Fibroblast of skin of left quadriceps (primary cell): Measurements from ENCODE around the gene RASSF3.
"Not testable (repeated sequence)": the region's sequence is repeated elsewhere in the genome, so short reads cannot be mapped to it uniquely, and the experiment has no call there.

Experiments
- DNase-seq, 2 experiments: peaks; one replicate each; pipeline ENCODE4 v3.0.0-alpha.2; 2013; ENCODE audit warnings: low read depth in 2 of 2

The RASSF3 gene

DNA sequence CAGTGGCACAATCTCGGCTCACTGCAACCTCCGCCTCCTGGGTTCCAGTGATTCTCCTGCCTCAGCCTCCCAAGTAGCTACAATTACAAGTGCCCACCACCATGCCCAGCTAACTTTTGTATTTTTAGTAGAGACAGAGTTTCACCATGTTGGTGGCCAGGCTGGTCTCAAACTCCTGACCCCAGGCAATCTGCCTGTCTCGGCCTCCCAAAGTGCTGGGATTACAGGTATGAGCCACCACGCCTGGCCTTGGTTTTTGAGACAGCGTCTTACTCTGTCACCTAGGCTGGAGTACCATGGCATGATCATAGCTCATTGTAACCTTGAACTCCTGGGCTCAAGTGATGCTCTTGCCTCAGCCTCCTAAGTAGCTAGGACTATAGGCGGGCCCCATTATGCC, 79.9 kb downstream of the RASSF3 start:
- not testable (repeated sequence) for DNase-seq

DNA sequence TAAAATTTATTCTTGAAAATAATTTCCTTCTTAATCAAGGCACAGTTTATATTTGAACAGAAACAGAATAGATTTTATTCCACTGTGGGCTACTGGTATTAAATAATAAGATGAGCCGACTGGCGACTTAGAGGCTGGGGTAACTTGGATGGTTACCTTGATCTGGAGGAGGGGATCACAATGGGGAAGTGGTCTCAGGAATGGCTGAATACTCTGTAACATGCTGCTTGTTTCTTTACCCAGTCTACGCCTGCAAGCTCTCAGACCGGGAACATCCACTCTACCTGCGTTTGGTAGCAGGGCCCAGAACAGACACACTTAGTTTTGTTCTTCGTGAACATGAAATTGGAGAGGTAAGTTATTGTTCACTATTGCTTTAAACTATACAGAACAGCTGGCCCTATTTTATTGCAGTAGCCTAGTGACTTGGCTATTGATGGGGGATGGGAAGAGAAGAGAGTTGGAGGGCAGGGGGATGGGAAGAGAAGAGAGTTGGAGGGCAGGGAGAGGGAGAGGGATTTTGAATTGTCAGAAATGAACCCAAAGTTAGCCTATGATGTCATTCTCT, 81.0 kb downstream of the RASSF3 start:
- no peak for DNase-seq

DNA sequence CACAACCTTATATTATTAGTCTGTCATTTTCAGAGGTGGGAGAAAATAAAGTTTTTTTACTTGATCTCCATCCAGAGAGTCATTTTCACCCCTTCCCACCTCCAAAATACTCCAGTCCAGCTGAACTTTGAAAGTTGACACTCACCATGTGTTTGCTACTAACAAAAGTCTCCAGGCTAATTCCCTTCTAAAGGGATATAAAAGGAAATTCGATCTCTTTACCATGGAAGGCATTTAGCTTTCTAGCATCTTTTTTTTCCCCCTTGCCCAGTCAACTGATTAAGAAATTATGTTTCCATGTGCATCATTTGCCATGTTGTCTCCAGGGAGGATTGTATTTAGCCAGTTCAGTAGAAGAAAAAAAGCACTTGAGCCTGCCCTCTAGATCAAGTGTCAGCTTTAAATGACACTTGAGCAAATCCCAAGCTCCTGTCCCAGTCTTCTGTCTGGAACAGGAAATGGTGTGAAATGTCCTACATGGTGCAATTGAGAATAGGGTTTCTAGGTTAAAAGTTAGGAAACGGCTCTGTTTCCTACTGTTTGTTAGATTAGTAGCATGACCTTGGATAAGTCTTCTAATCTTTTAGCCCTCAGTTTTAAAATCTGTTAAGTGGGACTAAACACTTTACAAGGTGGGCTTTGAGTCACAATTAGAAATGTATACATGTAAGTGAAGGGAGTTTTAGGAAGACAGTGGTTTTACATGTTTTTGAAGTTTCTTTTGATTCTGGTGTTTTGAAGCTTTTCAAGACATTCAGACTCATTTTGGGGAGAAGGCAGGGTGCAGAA, 81.7 kb downstream of the RASSF3 start:
- peak; percentile 20 to 23 for DNase-seq

DNA sequence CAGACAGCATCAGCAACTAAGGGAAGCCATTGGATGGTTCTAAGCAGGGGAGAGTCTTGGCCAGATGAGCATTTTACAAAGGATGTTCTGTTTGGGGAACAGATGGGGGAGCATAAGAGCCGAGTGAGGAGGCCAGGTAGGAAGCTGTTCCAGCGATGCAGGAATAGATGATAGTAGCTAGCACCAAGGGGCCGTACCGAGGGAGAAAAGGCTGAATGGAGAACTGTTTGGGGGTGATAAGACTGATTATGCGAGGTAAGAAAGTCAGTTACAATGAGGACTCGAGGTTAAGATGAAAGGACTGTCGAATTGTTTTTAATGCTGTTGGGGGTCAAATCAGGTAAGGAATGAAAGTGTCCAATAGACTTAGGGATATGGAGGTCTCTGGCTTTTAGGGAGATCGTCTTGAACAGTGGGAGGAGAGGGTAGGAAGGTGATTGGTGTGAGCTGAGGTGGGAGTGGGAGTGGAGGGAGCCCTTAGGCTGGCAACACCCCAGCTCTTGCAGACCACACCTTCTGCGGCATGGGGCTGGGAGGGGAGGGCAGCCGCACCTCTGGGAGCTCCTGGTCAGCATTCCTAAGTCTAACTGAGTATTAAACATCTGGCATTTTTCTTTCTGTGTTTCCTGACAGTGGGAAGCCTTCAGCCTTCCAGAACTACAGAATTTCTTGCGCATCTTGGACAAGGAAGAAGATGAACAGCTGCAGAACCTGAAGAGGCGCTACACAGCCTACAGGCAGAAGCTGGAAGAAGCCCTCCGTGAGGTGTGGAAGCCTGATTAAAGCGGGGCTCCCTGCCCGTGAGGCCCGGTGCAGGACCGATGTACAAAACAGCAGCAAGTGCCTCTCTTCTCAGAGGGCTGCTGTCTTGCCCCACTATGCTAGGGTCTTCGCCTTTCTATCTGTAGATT, 84.1 kb downstream of the RASSF3 start:
- DNase-seq, result no peak

DNA sequence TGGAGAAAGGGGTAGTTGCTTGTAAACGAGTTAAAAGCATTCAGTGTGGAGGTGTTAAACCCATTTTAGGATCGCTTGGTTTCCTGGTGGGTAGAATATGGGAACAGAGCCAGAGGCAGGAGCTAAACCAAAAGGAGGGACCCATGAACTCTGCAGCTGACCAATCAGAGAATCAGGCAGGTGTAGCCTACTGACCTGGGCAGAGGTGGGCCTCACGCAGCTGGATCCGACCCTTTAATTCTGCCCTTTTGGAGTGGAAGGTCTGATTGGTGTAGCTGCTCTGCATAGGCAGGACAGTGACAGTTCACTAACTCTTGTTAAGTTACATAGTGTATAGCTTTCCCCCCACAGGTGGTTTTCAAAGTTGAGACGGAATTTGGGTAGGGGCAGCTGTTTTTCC, 85.3 kb downstream of the RASSF3 start:
- no peak for DNase-seq

DNA sequence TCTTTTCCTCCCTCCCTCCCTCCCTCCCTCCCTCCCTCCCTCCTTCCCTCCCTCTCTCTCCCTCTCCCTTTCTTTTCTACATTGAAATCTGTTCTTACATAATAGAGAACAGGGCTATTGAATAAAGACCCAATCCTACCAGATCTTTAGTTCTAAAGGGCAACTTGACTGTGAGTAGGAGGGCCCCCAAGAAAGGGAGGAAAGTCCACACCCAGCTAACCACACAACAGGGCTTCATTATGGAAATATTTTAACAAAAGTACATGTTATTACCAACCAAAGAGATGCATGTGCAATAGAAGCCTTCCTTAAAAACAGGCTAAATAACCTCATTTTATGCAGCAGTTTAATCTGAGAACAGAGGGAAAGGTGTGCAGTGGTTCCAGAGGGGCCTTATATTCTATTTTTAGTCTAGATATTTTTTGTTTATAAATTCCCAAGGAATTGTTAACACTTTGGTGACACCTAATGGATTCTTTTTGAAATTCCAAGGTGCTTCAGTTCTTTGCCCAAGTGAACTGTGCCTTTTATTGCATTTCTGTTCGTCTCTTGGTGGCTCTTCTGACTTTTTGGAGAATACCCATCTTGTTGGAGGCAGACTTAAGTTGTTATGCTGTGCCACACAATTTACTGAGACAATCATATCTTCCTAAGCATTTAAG, 85.9 kb downstream of the RASSF3 start:
- peak in 1 of 2 experiments; percentile 20 for DNase-seq

DNA sequence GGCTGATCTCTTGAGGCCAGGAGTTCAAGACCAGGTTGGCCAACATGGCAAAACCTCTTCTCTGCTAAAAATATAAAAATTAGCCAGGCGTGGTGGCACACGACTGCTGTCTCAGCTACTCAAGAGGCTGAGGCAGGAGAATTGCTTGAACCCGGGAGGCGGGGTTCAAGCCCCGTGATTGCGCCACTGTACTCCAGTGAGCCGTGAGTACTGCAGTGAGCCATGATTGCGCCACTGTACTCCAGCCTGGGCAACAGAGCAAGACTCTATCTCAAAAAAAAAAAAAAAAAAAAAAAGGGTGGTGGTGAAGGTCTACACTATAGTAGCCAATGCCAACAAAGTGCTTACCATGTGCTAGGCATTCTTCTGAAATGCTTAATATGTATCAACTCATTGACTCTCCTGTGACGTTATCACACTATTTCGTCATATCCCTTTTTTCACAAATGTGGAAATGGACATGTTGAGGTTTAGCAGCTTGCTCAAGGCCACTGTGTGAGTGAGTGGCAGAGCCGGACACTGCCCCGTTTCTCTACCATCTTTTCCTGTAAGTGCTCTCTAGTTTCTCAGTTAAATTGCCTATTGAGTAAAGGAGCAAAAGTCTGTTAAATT, 89.3 kb downstream of the RASSF3 start:
- DNase-seq, result no peak

DNA sequence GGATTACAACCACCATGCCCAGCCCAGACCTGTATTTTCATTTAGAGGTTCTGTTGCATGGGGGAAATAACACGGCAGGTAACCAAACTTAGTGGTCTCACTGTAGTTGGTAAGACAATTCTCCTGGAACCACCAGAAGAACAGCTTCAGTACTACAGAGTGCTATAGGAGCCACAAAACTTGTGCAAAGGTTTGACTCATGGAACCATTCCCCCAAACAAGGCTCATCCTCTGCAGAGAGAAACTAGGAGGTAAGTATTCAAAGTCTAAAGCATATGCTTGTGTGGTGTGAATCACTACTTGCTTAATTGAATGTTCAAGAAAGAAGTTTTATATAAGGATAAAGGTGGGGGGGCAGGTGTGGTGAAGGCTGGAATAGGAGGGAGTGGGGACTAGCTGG, 90.2 kb downstream of the RASSF3 start:
- no peak for DNase-seq

DNA sequence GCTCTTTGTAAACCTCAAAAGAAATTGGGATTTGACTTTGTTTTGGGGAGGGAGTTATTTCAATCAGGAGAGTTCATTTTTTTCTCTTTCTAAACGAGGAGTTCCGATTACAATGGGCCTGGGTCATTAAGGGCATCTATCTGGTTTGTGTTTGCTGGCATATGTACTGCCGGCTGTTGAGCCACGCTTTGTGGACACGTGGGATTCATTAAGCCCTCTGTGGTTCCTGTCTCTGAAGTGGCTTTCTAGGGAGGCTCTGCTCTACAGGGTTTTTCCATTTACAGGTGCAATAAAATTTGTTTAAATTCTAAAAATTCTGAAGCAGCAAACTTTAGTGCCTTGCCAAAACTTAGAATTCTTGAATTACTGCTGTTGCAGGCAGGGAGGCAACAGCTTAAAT, 91.0 kb downstream of the RASSF3 start:
- no peak for DNase-seq

DNA sequence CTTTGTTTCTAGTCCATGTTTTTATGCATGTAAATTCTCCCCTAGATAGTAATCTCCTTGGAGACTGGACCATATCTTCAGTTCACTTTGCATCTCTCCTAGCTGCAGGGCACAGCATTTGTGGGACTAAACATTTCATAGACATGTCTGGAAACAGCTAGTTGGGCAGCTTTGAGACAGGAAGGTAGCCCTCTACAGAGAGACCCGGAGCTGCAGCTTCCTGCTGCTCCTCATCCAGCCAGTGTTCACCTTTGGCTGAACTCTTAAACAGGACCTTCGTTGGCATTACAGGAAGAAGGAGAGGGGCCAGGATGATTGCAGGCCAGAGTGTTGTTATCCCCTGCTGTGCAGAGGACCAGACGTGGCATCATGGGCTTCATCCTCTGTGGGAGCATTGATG, 96.0 kb downstream of the RASSF3 start:
- DNase-seq, result no peak

DNA sequence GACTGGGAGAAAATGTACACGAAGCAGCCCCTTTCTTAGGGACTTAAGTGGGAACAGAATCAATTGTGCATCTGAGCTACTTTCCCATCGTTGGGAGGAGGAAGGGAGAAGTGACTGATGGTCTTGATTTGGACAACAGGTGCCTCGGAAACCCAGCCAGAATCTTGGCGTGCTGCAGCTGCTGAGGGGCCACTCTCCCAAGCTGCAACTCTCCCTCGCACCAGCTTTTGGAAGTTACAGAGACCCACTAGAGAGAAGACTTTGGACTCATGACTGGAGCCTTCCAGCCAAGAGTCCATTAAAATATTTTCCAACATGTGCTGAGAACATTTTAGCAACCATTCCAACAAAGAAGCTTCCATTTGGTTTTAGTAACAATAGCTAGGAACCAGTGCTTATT, 96.6 kb downstream of the RASSF3 start:
- no peak for DNase-seq

DNA sequence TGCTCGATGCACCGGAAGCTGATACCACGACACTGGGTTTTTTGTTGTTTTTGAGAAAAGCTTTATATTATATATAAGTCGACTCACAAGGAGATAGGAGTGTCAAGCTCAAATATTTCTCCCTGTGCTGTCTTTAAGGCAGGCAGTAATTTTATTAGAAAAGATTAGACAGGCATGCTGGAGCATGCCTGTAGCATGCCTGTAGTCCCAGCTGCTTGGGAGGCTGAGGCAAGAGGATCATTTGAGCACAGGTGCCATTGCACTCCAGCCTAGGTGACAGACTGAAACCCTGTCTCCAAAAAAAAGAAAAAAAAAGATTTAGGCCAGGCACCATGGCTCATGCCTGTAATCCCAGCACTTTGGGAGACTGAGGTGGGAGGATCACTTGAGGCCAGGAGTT, 97.1 kb downstream of the RASSF3 start:
- no peak for DNase-seq

DNA sequence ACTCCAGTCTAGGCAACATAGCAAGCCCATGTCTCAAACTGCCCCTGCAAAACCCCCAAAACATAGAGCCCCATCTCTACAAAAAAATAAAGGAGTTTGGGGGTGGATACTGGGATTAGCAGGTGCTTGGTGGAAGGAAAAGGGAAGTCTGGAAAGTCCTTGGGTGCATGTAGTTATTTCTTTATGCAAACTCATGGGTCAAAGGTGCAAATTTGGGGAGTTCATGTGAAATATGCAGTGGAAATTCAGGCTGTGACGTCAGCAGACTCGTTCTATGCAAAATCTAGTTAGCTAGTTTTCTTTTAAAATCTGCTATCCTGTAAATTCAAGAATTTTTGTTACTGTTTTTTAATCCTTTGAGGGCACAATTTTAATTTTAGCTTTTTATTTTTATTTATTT, 97.6 kb downstream of the RASSF3 start:
- DNase-seq, result no peak

DNA sequence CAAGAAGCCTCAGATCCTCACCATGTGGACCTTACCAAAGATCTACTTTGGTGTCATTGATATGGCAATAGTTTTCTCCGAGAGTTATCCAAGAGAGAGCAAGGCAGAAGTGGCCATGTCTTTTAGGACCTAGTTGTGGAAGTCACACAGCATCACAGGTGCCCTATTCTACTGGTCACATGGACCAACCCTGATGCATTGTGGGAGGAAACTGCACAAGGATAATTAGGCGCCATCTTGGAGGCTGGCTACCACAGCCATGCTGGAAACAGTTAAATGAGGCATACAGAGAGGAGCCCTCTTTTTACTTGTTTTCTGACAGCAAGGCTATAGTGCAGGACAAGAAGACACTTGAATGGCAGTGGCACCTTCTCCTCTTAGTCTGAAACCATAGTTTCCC, 99.1 kb downstream of the RASSF3 start:
- DNase-seq, result no peak

DNA sequence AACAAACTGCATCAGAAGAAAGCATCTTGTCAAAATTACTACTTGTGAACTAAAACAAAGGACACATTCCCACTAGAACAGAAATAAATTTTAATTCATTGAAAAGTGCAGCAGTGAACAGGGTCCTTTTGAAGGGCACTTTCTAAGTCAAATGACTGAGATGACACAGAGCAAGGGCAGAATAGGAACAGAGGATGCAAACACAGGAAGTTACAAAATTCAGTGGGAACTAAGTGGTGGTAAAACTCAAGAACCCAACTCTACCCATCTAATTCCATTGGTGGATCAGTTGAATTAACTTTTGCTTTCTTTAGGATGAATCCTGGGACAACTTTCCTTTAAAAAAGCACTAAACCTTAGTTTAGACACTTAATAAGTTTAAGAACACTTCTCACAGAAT, 103.1 kb downstream of the RASSF3 start:
- no peak for DNase-seq

DNA sequence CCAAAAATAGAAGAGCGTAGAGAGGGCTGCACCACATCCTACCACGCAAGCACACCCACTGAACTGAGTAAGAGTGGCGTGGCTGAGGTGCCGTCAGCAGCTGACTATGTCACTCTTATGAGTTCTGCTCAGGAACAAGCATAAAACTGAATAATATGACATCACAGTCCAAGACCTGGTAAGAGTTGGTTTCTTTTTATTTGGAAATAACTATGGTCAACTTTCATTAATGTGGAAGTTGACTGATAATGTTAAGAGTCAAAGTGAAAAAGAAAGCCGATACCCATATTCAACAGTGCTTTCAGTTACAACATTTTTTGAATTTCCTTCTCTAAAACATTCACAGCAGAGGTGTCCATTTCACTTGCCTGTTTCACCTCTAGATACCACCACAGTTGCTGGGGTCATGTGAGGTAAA, 104.3 kb downstream of the RASSF3 start:
- no peak for DNase-seq

DNA sequence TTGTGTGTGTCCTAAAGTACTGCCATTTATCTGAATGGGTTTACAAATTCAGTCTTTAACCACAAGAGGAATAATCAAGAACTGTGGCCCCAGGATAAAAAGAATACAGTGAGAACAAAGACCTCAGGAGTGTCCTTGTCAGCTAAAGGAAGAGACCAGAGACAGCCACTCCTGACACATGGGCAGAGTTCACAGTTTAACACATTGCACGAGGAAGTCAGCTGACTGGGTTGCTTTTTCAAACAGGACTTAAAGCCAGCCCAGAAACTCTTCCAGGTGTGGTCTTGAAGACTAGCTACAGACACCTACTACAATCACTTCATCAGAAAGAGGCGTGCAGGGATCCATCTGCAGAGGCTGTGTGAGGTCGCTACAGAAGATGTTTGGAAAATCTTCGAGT, 106.1 kb downstream of the RASSF3 start:
- DNase-seq, result no peak

DNA sequence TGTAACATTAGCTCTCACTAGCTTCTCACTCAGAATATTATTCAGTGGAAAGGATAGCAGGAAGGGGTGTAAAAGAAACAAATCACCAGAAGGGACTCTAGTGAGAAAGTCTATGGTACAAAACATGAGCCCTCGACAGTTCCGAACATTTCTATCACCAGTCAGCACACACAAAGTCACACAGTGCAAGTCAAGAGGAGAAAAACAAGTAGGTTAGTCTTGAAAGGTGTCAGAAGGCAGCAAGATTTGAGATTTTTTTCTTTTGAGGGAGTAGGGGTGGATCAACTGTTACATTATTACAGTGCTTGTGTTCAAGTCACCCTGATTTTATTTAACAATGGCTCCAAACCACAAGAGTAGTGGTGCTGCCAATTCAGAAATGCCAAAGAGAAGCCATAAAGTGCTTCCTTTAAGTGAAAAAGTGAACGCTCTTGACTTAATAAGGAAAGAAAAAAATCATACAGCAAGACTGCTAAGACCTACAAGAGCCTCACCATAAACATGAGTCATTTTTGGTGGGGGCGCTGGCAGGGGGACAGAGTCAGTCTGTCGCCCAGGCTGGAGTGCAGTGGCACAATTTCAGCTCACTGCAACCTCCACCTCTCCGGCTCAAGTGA, 106.7 kb downstream of the RASSF3 start:
- DNase-seq, result no peak

DNA sequence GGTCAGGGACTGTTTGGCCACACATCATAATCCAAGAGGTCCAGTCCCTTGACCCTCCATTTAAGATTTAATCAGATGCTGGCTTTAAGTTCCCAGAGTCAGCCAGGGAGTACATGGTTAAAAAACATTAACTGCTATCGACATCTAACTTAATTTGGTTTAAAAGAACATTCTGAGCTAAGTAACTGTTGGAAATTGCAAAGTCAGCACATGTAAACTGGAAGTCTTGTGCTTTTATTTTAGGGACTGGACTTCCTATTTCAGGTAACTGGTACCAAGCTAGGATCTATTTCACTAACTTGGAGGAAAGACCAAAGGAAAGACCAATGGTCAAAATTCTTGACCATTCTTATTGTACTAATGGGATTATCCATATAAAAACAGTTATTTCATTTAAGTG, 108.4 kb downstream of the RASSF3 start:
- DNase-seq, result no peak

DNA sequence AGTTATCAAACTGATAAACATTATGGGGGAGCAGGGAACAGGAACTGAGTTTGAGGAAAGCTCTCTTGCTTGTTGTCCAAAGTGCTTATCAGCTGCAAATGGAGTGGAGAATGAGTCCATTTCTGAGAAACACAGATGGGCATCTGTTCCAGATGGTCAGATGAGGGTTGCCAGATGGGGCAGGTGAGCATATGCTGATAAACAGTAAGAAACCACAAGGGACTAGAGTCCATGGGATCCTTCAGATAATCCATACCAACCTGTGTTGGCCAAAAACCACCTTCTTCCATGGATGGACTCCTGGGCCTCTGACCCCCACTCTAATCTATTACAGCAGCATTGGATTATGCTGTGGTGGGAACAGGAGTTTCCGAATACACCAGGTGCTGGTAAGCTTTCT, 110.6 kb downstream of the RASSF3 start:
- no peak for DNase-seq

DNA sequence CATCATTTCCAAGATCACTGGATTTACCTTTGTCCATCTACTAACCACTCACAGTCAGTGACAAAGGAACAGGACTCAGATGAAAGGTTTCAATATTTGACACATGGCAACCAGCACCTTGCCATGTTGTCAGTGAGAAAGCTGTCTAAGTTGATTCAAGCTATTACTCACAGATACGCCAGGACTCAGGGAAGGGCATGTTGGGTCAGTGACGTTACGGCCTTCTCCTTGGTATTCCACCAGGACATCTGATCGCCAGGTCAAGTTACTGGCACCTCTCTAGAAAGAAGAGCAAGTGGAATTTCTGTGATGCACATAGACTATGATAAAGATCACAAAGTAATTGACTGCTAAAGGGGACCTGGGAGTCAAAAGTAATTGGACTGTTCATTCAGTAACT, 112.5 kb downstream of the RASSF3 start:
- DNase-seq, result no peak
